Measurements from ENCODE around the gene WWP2. TPM values are rescaled to one million over a fixed set of nuclear protein-coding genes. Genes with fewer than 3 reads are reported as not detected.
A peak's percentile ranks its signal among the peaks of the same experiment; 100 is the strongest.

WWP2 gene
- total RNA-seq, 6 donors from 2014 or later = 59.5 to 125 (median 82.3) TPM

DNA sequence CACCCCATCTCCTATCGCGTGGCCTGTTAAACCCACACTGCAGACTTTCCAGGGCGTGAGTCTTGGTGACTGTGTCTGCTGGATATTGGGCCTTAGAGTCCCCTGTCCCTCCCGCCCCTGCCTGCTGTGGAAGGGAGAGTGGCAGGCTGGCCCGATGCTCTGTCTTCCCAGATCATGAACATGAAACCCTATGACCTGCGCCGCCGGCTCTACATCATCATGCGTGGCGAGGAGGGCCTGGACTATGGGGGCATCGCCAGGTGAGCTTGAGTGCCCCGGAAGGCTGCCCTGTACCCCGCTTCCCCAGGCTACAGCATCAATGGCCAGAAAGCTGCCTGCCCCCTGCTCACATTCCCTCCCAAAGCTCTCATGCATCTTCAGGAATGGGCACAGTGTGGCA, 169.5 kb downstream of the WWP2 start:
- TF ChIP-seq POLR2AphosphoS5 (IDR thresholded peaks at IDR 0.05) = no peak
- no peak for TF ChIP-seq EP300 (IDR thresholded peaks at IDR 0.05)
- TF ChIP-seq POLR2A (IDR thresholded peaks at IDR 0.05) = no peak
- TF ChIP-seq, protein P1, sequence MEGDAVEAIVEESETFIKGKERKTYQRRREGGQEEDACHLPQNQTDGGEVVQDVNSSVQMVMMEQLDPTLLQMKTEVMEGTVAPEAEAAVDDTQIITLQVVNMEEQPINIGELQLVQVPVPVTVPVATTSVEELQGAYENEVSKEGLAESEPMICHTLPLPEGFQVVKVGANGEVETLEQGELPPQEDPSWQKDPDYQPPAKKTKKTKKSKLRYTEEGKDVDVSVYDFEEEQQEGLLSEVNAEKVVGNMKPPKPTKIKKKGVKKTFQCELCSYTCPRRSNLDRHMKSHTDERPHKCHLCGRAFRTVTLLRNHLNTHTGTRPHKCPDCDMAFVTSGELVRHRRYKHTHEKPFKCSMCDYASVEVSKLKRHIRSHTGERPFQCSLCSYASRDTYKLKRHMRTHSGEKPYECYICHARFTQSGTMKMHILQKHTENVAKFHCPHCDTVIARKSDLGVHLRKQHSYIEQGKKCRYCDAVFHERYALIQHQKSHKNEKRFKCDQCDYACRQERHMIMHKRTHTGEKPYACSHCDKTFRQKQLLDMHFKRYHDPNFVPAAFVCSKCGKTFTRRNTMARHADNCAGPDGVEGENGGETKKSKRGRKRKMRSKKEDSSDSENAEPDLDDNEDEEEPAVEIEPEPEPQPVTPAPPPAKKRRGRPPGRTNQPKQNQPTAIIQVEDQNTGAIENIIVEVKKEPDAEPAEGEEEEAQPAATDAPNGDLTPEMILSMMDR (IDR thresholded peaks at IDR 0.05) = no peak
- H3K9me3 ChIP-seq = no peaks in the 10 kb centered on the region
- no peaks in the 10 kb centered on the region for H3K4me1 ChIP-seq
- 96 to 97% methylated on average over 4 to 13 of the region's 13 CpGs for WGBS, 2 donors
- DNase-seq (no peak), ATAC-seq (ENCODE audit: low FRiP score in 2 of 2) (no peak)
- H3K36me3 ChIP-seq = peaks cover 24 to 87% (median 77%) of the 10 kb centered on the region in 4 donors
- no peak overlapping the region for H3K27ac ChIP-seq
- H3K27me3 ChIP-seq = no peaks in the 10 kb centered on the region
- H3K4me3 ChIP-seq = no peak overlapping the region

DNA sequence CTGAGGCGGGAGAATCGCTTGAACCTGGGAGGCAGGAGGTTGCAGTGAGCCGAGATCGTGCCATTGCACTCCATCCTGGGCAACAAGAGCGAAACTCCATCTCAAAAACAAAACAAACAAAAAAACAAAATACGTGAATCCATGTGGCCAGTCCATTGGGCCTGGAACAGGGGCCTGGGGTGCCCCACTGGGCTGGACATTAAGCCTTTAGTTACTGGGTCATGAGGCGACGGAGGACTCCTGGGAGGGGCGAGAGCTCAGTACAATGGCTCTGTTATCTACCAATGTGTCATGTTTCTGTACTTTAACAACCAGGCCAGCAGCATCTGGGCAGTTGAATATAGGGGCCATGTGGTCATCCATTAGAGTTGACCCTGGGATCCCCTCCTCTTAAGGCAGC, 170.1 kb downstream of the WWP2 start:
- TF ChIP-seq POLR2AphosphoS5 (IDR thresholded peaks at IDR 0.05) = no peak
- TF ChIP-seq EP300 (IDR thresholded peaks at IDR 0.05) = no peak
- no peak for TF ChIP-seq POLR2A (IDR thresholded peaks at IDR 0.05)
- TF ChIP-seq, protein P1 (IDR thresholded peaks at IDR 0.05) = no peak
- H3K9me3 ChIP-seq = no peaks in the 10 kb centered on the region
- H3K4me3 ChIP-seq = no peak overlapping the region
- peaks cover 30 to 87% (median 78%) of the 10 kb centered on the region in 4 donors for H3K36me3 ChIP-seq
- no peaks in the 10 kb centered on the region for H3K4me1 ChIP-seq
- ATAC-seq (ENCODE audit: low FRiP score in 2 of 2) = no peak
- no peak overlapping the region for H3K27ac ChIP-seq
- no peak for DNase-seq
- 85 to 93% methylated on average over 9 of the region's 9 CpGs for WGBS, 2 donors
- H3K27me3 ChIP-seq = no peaks in the 10 kb centered on the region

DNA sequence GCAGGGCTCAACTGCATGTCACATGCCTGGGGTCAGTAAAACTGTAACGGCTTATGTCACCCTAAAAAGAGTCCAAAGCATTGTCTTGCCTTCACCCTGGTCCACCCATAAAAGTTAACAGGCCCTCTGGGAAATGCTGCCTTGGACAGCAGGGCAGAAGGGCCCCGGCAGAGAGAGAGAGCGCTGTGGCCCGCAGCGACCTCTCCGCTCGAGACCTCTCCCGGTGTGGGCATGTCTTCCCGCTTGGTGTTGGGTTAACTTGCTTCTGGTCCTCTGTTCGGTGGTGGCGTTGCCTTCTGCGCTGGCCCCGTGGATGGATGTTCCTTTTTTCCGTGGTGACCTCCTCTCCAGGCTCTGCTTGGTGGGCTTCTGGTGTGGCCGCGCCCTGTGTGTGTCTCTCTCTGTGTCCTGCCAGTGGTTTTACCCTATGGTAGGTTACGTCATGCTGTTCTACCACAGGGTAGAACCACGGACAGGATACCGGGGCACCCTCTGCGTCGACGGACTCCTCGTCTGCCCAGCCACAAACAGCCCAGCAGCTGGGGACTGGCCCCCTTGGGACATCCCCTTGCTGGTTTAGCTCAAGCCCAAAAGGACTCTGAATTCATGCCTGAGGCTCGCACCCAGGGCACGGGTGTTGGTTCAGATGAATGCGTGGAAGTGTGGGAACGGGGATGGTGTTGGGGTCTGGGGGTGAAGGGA, 170.7 kb downstream of the WWP2 start:
- TF ChIP-seq, protein P1 (IDR thresholded peaks at IDR 0.05) = no peak
- TF ChIP-seq POLR2A (IDR thresholded peaks at IDR 0.05) (no peak), POLR2AphosphoS5 (IDR thresholded peaks at IDR 0.05) (no peak), EP300 (IDR thresholded peaks at IDR 0.05) (no peak)
- WGBS, 2 donors = 75 to 92% methylated on average over 20 to 25 of the region's 27 CpGs
- Histone ChIP-seq H3K4me1 (no peaks in the 10 kb centered on the region), H3K27ac (no peak overlapping the region), H3K9me3 (no peaks in the 10 kb centered on the region), H3K4me3 (no peak overlapping the region), H3K27me3 (no peaks in the 10 kb centered on the region), H3K36me3 (peaks cover 31 to 91% (median 81%) of the 10 kb centered on the region in 4 donors)
- peak in 1 of 2 donors; percentile 52 for DNase-seq
- no peak for ATAC-seq (ENCODE audit: low FRiP score in 2 of 2)

DNA sequence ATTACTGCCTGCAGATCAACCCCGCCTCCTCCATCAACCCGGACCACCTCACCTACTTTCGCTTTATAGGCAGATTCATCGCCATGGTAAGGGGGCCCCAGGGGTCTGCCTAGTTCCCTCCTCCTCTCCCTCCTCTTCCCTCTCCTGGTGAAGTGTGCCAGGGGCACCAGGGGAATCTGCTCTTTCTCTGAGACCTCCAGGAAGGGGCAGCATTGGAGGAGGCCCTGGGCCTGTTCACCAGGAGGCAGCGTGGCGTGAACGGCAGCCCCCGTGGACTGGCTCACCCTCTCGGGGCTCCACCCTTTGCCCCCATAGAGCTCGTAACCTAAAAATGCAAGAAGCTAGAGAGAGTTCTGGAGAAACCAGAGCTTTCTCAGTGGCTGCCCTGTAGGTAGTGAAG, 171.9 kb downstream of the WWP2 start:
- peak in 1 of 2 donors; percentile 53 for DNase-seq
- H3K27me3 ChIP-seq = no peaks in the 10 kb centered on the region
- no peaks in the 10 kb centered on the region for H3K9me3 ChIP-seq
- H3K4me3 ChIP-seq = no peak overlapping the region
- H3K4me1 ChIP-seq = no peaks in the 10 kb centered on the region
- WGBS, 2 donors = 81 to 85% methylated on average over 6 to 10 of the region's 10 CpGs
- TF ChIP-seq POLR2A (IDR thresholded peaks at IDR 0.05) (no peak), POLR2AphosphoS5 (IDR thresholded peaks at IDR 0.05) (no peak), EP300 (IDR thresholded peaks at IDR 0.05) (no peak)
- TF ChIP-seq, protein P1 (IDR thresholded peaks at IDR 0.05) = no peak
- H3K27ac ChIP-seq = no peak overlapping the region
- ATAC-seq (ENCODE audit: low FRiP score in 2 of 2) = no peak
- peaks cover 37 to 100% (median 91%) of the 10 kb centered on the region in 4 donors for H3K36me3 ChIP-seq

DNA sequence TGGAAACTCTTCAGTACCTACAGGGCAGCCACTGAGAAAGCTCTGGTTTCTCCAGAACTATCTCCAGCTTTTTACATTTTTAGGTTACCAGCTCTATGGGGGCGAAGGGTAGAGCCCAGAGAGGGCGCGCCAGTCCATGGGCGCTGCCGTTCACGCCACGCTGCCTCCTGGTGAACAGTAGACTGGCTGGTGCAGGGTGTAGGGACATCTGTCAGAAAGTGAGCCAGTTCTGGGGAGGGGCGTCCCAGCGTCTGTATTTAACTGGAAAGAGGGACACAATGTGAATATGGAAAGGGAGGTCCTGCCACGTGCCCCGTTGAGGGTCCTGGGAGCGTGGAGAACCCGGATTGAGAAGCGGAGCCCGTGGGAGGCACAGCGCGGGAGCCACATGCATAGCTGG, 172.6 kb downstream of the WWP2 start:
- no peak overlapping the region for H3K4me3 ChIP-seq
- no peak for TF ChIP-seq POLR2A (IDR thresholded peaks at IDR 0.05)
- TF ChIP-seq POLR2AphosphoS5 (IDR thresholded peaks at IDR 0.05) = no peak
- TF ChIP-seq EP300 (IDR thresholded peaks at IDR 0.05) = no peak
- TF ChIP-seq, protein P1 (IDR thresholded peaks at IDR 0.05) = no peak
- H3K4me1 ChIP-seq = no peaks in the 10 kb centered on the region
- DNase-seq (peak in 1 of 2 donors; percentile 44), ATAC-seq (ENCODE audit: low FRiP score in 2 of 2) (no peak)
- peaks cover 40 to 100% (median 93%) of the 10 kb centered on the region in 4 donors for H3K36me3 ChIP-seq
- 96 to 97% methylated on average over 17 of the region's 17 CpGs for WGBS, 2 donors
- no peaks in the 10 kb centered on the region for H3K27me3 ChIP-seq
- no peak overlapping the region for H3K27ac ChIP-seq
- H3K9me3 ChIP-seq = no peaks in the 10 kb centered on the region

Data from upper lobe of left lung (tissue), 6 donors.